ENCODE results near the gene MALRD1. TPM values are rescaled to one million over a fixed set of nuclear protein-coding genes. Genes with fewer than 3 reads are reported as not detected.

MALRD1 gene
- total and polyA plus RNA-seq, 2 experiments from 2014 or later = 17.8 to 52.6 TPM

DNA sequence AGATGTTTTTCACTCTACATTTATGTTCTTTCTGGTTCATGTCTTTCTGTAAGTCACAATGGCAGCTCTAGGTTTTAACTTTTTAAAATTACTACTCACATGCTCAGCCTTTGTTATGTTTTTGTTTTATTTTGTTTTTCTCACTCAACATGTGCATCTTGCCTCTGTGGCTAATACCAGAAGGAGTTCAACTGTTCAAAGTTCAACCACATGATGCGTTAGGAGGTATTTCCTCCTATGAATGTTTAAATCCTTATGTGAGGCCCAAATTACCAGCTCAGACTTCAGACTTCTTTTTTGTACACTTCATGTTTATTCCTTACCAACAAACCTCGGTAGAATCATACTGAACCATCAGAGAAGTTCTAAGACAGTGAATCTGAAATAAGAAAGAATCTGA, 151.6 kb downstream of the MALRD1 start:
- no peaks in the 10 kb centered on the region for H3K9me3 ChIP-seq (ENCODE audit: low read depth)
- no peaks in the 10 kb centered on the region for H3K27me3 ChIP-seq
- no peak overlapping the region for H3K4me3 ChIP-seq
- no peak for DNase-seq (ENCODE audit: low spot score)
- TF ChIP-seq, protein P1, sequence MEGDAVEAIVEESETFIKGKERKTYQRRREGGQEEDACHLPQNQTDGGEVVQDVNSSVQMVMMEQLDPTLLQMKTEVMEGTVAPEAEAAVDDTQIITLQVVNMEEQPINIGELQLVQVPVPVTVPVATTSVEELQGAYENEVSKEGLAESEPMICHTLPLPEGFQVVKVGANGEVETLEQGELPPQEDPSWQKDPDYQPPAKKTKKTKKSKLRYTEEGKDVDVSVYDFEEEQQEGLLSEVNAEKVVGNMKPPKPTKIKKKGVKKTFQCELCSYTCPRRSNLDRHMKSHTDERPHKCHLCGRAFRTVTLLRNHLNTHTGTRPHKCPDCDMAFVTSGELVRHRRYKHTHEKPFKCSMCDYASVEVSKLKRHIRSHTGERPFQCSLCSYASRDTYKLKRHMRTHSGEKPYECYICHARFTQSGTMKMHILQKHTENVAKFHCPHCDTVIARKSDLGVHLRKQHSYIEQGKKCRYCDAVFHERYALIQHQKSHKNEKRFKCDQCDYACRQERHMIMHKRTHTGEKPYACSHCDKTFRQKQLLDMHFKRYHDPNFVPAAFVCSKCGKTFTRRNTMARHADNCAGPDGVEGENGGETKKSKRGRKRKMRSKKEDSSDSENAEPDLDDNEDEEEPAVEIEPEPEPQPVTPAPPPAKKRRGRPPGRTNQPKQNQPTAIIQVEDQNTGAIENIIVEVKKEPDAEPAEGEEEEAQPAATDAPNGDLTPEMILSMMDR (IDR thresholded peaks at IDR 0.05; ENCODE audit: poor library complexity) = no peak
- TF ChIP-seq EZH2 (IDR thresholded peaks at IDR 0.05; ENCODE audit: borderline replicate concordance) (no peak), EZH2phosphoT487 (IDR thresholded peaks at IDR 0.05; ENCODE audit: low read depth, severe bottlenecking, unreplicated experiment) (no peak)
- no peak overlapping the region for H3K4me2 ChIP-seq
- no peaks in the 10 kb centered on the region for H3K4me1 ChIP-seq (ENCODE audit: insufficient read depth)
- no peaks in the 10 kb centered on the region for H3K36me3 ChIP-seq (replicated peaks; ENCODE audit: insufficient read depth, low read depth)
- no peak overlapping the region for H3K27ac ChIP-seq
- H3K79me2 ChIP-seq = no peaks in the 10 kb centered on the region
- H3K9me2 ChIP-seq (replicated peaks; ENCODE audit: insufficient read depth) = no peaks in the 10 kb centered on the region
- H4K20me1 ChIP-seq (ENCODE audit: insufficient read depth, poor library complexity, severe bottlenecking) = no peaks in the 10 kb centered on the region
- WGBS (ENCODE audit: low lambda C conversion rate, missing lambda C conversion rate) = 64% methylated on average over 2 of the region's 2 CpGs
- H2AFZ ChIP-seq = no peak overlapping the region

- Histone ChIP-seq H3K4me1 (ENCODE audit: insufficient read depth) (no peaks in the 10 kb centered on the region), H3K27me3 (no peaks in the 10 kb centered on the region), H3K27ac (no peak overlapping the region), H4K20me1 (ENCODE audit: insufficient read depth, poor library complexity, severe bottlenecking) (no peaks in the 10 kb centered on the region), H3K9me3 (ENCODE audit: low read depth) (no peaks in the 10 kb centered on the region), H3K36me3 (replicated peaks; ENCODE audit: insufficient read depth, low read depth) (no peaks in the 10 kb centered on the region), H3K79me2 (no peaks in the 10 kb centered on the region), H3K9me2 (replicated peaks; ENCODE audit: insufficient read depth) (no peaks in the 10 kb centered on the region), H3K4me3 (no peak overlapping the region), H3K4me2 (no peak overlapping the region), H2AFZ (no peak overlapping the region)
- DNase-seq (ENCODE audit: low spot score) = no peak
- TF ChIP-seq, protein P1 (IDR thresholded peaks at IDR 0.05; ENCODE audit: poor library complexity) = no peak
- TF ChIP-seq EZH2 (IDR thresholded peaks at IDR 0.05; ENCODE audit: borderline replicate concordance) (no peak), EZH2phosphoT487 (IDR thresholded peaks at IDR 0.05; ENCODE audit: low read depth, severe bottlenecking, unreplicated experiment) (no peak)
- 82% methylated on average over 5 of the region's 5 CpGs for WGBS (ENCODE audit: low lambda C conversion rate, missing lambda C conversion rate)
These were observed 155.8 kb downstream of the MALRD1 start for GRCh38 chr10:19204246-19204917.

GRCh38 chr10:19209319-19209718, 160.7 kb downstream of the MALRD1 start:
- H3K9me3 ChIP-seq (ENCODE audit: low read depth) = no peaks in the 10 kb centered on the region
- no peaks in the 10 kb centered on the region for H4K20me1 ChIP-seq (ENCODE audit: insufficient read depth, poor library complexity, severe bottlenecking)
- no peaks in the 10 kb centered on the region for H3K79me2 ChIP-seq
- H2AFZ ChIP-seq = no peak overlapping the region
- H3K27ac ChIP-seq = no peak overlapping the region
- DNase-seq (ENCODE audit: low spot score) = no peak
- H3K9me2 ChIP-seq (replicated peaks; ENCODE audit: insufficient read depth) = no peaks in the 10 kb centered on the region
- no peaks in the 10 kb centered on the region for H3K36me3 ChIP-seq (replicated peaks; ENCODE audit: insufficient read depth, low read depth)
- no peaks in the 10 kb centered on the region for H3K27me3 ChIP-seq
- no peak overlapping the region for H3K4me2 ChIP-seq
- H3K4me1 ChIP-seq (ENCODE audit: insufficient read depth) = no peaks in the 10 kb centered on the region
- 67% methylated on average over 3 of the region's 3 CpGs for WGBS (ENCODE audit: low lambda C conversion rate, missing lambda C conversion rate)
- H3K4me3 ChIP-seq = no peak overlapping the region
- TF ChIP-seq EZH2phosphoT487 (IDR thresholded peaks at IDR 0.05; ENCODE audit: low read depth, severe bottlenecking, unreplicated experiment) (no peak), EZH2 (IDR thresholded peaks at IDR 0.05; ENCODE audit: borderline replicate concordance) (no peak)
- TF ChIP-seq, protein P1 (IDR thresholded peaks at IDR 0.05; ENCODE audit: poor library complexity) = no peak
